ENCODE measurements around the gene DLG5.
A peak's percentile ranks its signal among the peaks of the same experiment; 100 is the strongest.

DLG5 gene

GRCh38 chr10:77835669-77836086 is 90.9 kb downstream of the DLG5 start:
- no peak overlapping the region for H4K91ac ChIP-seq (ENCODE audit: low read depth, low read length)
- H3K9me3 ChIP-seq (ENCODE audit: insufficient read depth, low read depth, low read length): peaks cover 3% of the 10 kb centered on the region
- DNase-seq: no peak
- no peak overlapping the region for H2BK12ac ChIP-seq (ENCODE audit: low read length)
- H2AFZ ChIP-seq (ENCODE audit: insufficient read depth, low read length, poor library complexity): no peak overlapping the region
- no peak overlapping the region for H3K4me2 ChIP-seq (ENCODE audit: low read length)
- no CpG with 5 or more reads among the region's 14 CpGs for WGBS (ENCODE audit: extremely low coverage, insufficient coverage, insufficient read length)
- no peak overlapping the region for H2BK5ac ChIP-seq (ENCODE audit: low read depth, low read length, poor library complexity)
- no peak overlapping the region for H3K4ac ChIP-seq (ENCODE audit: low read depth, low read length)
- H4K8ac ChIP-seq (ENCODE audit: low read depth, low read length): no peak overlapping the region
- H2AK5ac ChIP-seq (ENCODE audit: low read length): no peak overlapping the region
- H3K4me1 ChIP-seq (ENCODE audit: control insufficient read depth in 1 of 2, insufficient read depth in 2 of 2, low read length in 2 of 2): peaks cover 6 to 12% of the 10 kb centered on the region in 2 experiments
- H3K27ac ChIP-seq (ENCODE audit: low read depth, low read length): no peak overlapping the region
- H3K36me3 ChIP-seq (ENCODE audit: control insufficient read depth in 1 of 2, insufficient read depth in 2 of 2, low read length in 2 of 2): peaks cover 57 to 70% of the 10 kb centered on the region in 2 experiments
- no peak overlapping the region for H3K23ac ChIP-seq (ENCODE audit: low read length)
- H3K9ac ChIP-seq (ENCODE audit: low read length): no peak overlapping the region
- H3K14ac ChIP-seq (ENCODE audit: low read length): no peak overlapping the region
- H3K79me1 ChIP-seq (ENCODE audit: low read length): no peaks in the 10 kb centered on the region
- no peak overlapping the region for H3K4me3 ChIP-seq (ENCODE audit: low read depth, low read length)
- no peaks in the 10 kb centered on the region for H3K27me3 ChIP-seq (ENCODE audit: insufficient read depth, low read length)
- no peak overlapping the region for H2BK120ac ChIP-seq (ENCODE audit: insufficient read depth, low read length, poor library complexity)
- peaks cover 1% of the 10 kb centered on the region for H3K79me2 ChIP-seq (ENCODE audit: control insufficient read depth, insufficient read depth, low read length, poor library complexity)
- peak overlapping the region; percentile 12 for H4K12ac ChIP-seq (ENCODE audit: low read depth, low read length)
- peak overlapping the region; percentile 37 for H3K18ac ChIP-seq (ENCODE audit: low read length)

DNA sequence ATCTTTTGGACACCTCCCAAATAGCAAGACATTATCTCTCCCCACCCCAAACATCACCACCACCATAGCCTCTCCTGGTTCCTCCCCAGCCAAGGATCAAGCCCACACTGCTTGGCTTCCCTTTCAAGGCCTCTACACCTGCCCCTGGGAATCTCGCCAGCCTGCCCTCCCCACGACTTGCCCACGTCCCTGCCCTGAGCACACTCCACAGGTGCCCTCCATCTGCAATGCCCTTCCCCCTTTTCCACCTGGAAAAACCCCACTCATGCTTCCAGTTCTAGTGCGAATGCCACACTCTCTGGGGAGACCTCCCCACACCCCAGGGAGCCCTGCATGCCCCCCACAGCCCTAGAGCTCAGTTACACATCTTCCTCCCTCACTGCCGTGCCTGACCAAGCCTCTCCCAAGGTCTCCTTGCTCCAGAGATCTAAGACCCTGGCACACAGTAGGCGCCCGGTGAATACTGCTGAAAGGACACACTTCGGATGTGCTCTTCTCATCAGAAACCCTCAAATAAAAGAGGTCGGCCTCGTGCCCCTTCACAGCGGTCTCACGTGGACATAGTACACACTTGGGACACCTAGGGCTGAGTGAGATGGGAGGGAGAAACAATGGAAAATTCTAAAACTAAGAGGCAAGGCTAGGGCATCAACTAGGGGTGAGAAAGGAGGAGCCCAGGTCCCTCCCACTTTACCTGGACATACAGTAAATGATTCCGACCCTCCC is 91.4 kb downstream of the DLG5 start:
- H3K36me3 ChIP-seq (ENCODE audit: control insufficient read depth in 1 of 2, insufficient read depth in 2 of 2, low read length in 2 of 2): peaks cover 61 to 74% of the 10 kb centered on the region in 2 experiments
- no peak for DNase-seq
- no peak overlapping the region for H2AK5ac ChIP-seq (ENCODE audit: low read length)
- H4K91ac ChIP-seq (ENCODE audit: low read depth, low read length): no peak overlapping the region
- no peak overlapping the region for H4K12ac ChIP-seq (ENCODE audit: low read depth, low read length)
- no peak overlapping the region for H3K9ac ChIP-seq (ENCODE audit: low read length)
- no peak overlapping the region for H3K18ac ChIP-seq (ENCODE audit: low read length)
- H3K4me3 ChIP-seq (ENCODE audit: low read depth, low read length): no peak overlapping the region
- H3K27me3 ChIP-seq (ENCODE audit: insufficient read depth, low read length): no peaks in the 10 kb centered on the region
- WGBS (ENCODE audit: extremely low coverage, insufficient coverage, insufficient read length): no CpG with 5 or more reads among the region's 13 CpGs
- H3K27ac ChIP-seq (ENCODE audit: low read depth, low read length): no peak overlapping the region
- no peak overlapping the region for H2AFZ ChIP-seq (ENCODE audit: insufficient read depth, low read length, poor library complexity)
- no peaks in the 10 kb centered on the region for H3K79me1 ChIP-seq (ENCODE audit: low read length)
- no peak overlapping the region for H3K23ac ChIP-seq (ENCODE audit: low read length)
- no peak overlapping the region for H3K4me2 ChIP-seq (ENCODE audit: low read length)
- H3K4ac ChIP-seq (ENCODE audit: low read depth, low read length): no peak overlapping the region
- H2BK12ac ChIP-seq (ENCODE audit: low read length): no peak overlapping the region
- H2BK120ac ChIP-seq (ENCODE audit: insufficient read depth, low read length, poor library complexity): no peak overlapping the region
- H2BK5ac ChIP-seq (ENCODE audit: low read depth, low read length, poor library complexity): no peak overlapping the region
- peaks cover 3% of the 10 kb centered on the region for H3K9me3 ChIP-seq (ENCODE audit: insufficient read depth, low read depth, low read length)
- peaks cover 1% of the 10 kb centered on the region for H3K79me2 ChIP-seq (ENCODE audit: control insufficient read depth, insufficient read depth, low read length, poor library complexity)
- H3K14ac ChIP-seq (ENCODE audit: low read length): no peak overlapping the region
- H4K8ac ChIP-seq (ENCODE audit: low read depth, low read length): no peak overlapping the region
- H3K4me1 ChIP-seq (ENCODE audit: control insufficient read depth in 1 of 2, insufficient read depth in 2 of 2, low read length in 2 of 2): peaks cover 6 to 12% of the 10 kb centered on the region in 2 experiments

GRCh38 chr10:77834540-77834939 is 92.0 kb downstream of the DLG5 start:
- Histone ChIP-seq H2BK12ac (ENCODE audit: low read length) (no peak overlapping the region), H4K91ac (ENCODE audit: low read depth, low read length) (no peak overlapping the region), H3K27me3 (ENCODE audit: insufficient read depth, low read length) (no peaks in the 10 kb centered on the region), H4K8ac (ENCODE audit: low read depth, low read length) (no peak overlapping the region), H3K14ac (ENCODE audit: low read length) (no peak overlapping the region), H2BK120ac (ENCODE audit: insufficient read depth, low read length, poor library complexity) (no peak overlapping the region), H3K9me3 (ENCODE audit: insufficient read depth, low read depth, low read length) (peaks cover 3% of the 10 kb centered on the region), H3K4me2 (ENCODE audit: low read length) (no peak overlapping the region), H3K9ac (ENCODE audit: low read length) (no peak overlapping the region), H3K18ac (ENCODE audit: low read length) (no peak overlapping the region), H2AFZ (ENCODE audit: insufficient read depth, low read length, poor library complexity) (no peak overlapping the region), H2BK5ac (ENCODE audit: low read depth, low read length, poor library complexity) (no peak overlapping the region), H3K79me1 (ENCODE audit: low read length) (no peaks in the 10 kb centered on the region), H2AK5ac (ENCODE audit: low read length) (no peak overlapping the region), H3K4ac (ENCODE audit: low read depth, low read length) (no peak overlapping the region), H3K4me1 (ENCODE audit: control insufficient read depth in 1 of 2, insufficient read depth in 2 of 2, low read length in 2 of 2) (peaks cover 6 to 12% of the 10 kb centered on the region in 2 experiments), H3K79me2 (ENCODE audit: control insufficient read depth, insufficient read depth, low read length, poor library complexity) (peaks cover 1% of the 10 kb centered on the region), H3K4me3 (ENCODE audit: low read depth, low read length) (no peak overlapping the region), H4K12ac (ENCODE audit: low read depth, low read length) (no peak overlapping the region), H3K36me3 (ENCODE audit: control insufficient read depth in 1 of 2, insufficient read depth in 2 of 2, low read length in 2 of 2) (peaks cover 64 to 79% of the 10 kb centered on the region in 2 experiments), H3K27ac (ENCODE audit: low read depth, low read length) (no peak overlapping the region), H3K23ac (ENCODE audit: low read length) (no peak overlapping the region)
- no CpG with 5 or more reads among the region's 2 CpGs for WGBS (ENCODE audit: extremely low coverage, insufficient coverage, insufficient read length)
- no peak for DNase-seq

- Histone ChIP-seq H3K9me3 (ENCODE audit: insufficient read depth, low read depth, low read length) (peaks cover 3% of the 10 kb centered on the region), H4K91ac (ENCODE audit: low read depth, low read length) (no peak overlapping the region), H3K27me3 (ENCODE audit: insufficient read depth, low read length) (no peaks in the 10 kb centered on the region), H3K79me2 (ENCODE audit: control insufficient read depth, insufficient read depth, low read length, poor library complexity) (peaks cover under 1% of the 10 kb centered on the region), H3K4ac (ENCODE audit: low read depth, low read length) (no peak overlapping the region), H3K4me3 (ENCODE audit: low read depth, low read length) (no peak overlapping the region), H3K79me1 (ENCODE audit: low read length) (no peaks in the 10 kb centered on the region), H3K27ac (ENCODE audit: low read depth, low read length) (no peak overlapping the region), H3K4me1 (ENCODE audit: control insufficient read depth in 1 of 2, insufficient read depth in 2 of 2, low read length in 2 of 2) (peaks cover 6 to 12% of the 10 kb centered on the region in 2 experiments), H3K23ac (ENCODE audit: low read length) (no peak overlapping the region), H3K9ac (ENCODE audit: low read length) (no peak overlapping the region), H2AFZ (ENCODE audit: insufficient read depth, low read length, poor library complexity) (no peak overlapping the region), H3K4me2 (ENCODE audit: low read length) (no peak overlapping the region), H2BK120ac (ENCODE audit: insufficient read depth, low read length, poor library complexity) (no peak overlapping the region), H2BK12ac (ENCODE audit: low read length) (no peak overlapping the region), H3K14ac (ENCODE audit: low read length) (no peak overlapping the region), H2BK5ac (ENCODE audit: low read depth, low read length, poor library complexity) (no peak overlapping the region), H2AK5ac (ENCODE audit: low read length) (no peak overlapping the region), H4K8ac (ENCODE audit: low read depth, low read length) (no peak overlapping the region), H3K36me3 (ENCODE audit: control insufficient read depth in 1 of 2, insufficient read depth in 2 of 2, low read length in 2 of 2) (peaks cover 67 to 85% of the 10 kb centered on the region in 2 experiments), H4K12ac (ENCODE audit: low read depth, low read length) (no peak overlapping the region), H3K18ac (ENCODE audit: low read length) (no peak overlapping the region)
- DNase-seq: no peak
- no CpG with 5 or more reads among the region's 15 CpGs for WGBS (ENCODE audit: extremely low coverage, insufficient coverage, insufficient read length)
These were observed 92.8 kb downstream of the DLG5 start for GRCh38 chr10:77833792-77834191.
